ENCODE data around the gene AKT1.

Gene AKT1

GRCh38 chr14:104804481-104805325 is 9.2 kb upstream of the AKT1 start:
- no peak for TF ChIP-seq CTCF (IDR thresholded peaks at IDR 0.05; ENCODE audit: insufficient read depth, low read length, missing control alignments)
- POLR2A ChIA-PET, result no interaction called here
- CTCF ChIA-PET, result interaction anchor here (0.8 to 1.8 kb wide), 4 partner anchors 16 to 38 kb away, joined by 3 to 4 read pairs (median 3); no protein-coding TSS in a partner anchor
- no peak overlapping the region for H3K4me3 ChIP-seq (ENCODE audit: low read depth, low read length)
- DNase-seq (ENCODE audit: low read depth, low spot score), result no peak

DNA sequence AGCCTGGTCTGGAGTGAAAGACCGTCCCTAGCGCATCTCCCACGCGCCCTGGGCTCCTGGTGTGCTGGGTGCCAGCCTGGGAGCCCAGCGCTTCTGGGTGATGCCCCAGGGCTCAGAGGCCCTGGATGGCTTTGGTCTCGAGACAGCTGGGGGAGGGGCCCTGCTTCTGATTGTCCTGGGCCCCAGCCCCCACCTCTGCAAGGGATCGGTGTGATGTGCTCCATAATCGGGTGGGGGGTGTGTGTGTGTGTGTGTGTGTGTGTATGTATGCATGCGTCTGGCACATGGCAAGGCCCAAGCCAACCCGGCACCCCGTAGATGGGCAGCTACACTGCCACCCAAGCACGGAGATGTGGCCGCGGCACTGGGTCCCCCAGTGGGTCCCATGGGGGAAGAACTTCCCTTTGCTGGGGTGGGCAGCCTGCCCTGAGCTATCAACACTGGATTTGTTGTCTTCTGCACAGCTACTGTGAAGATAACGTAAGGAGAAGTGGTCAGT is 8.4 kb upstream of the AKT1 start:
- H3K4me3 ChIP-seq (ENCODE audit: low read depth, low read length), result no peak overlapping the region
- no peak for TF ChIP-seq CTCF (IDR thresholded peaks at IDR 0.05; ENCODE audit: insufficient read depth, low read length, missing control alignments)
- POLR2A ChIA-PET, result no interaction called here
- CTCF ChIA-PET, result interaction anchor here (0.8 to 1.5 kb wide), 2 partner anchors 33 to 37 kb away, joined by 3 read pairs; no protein-coding TSS in a partner anchor
- no peak for DNase-seq (ENCODE audit: low read depth, low spot score)

GRCh38 chr14:104803280-104803911 is 7.8 kb upstream of the AKT1 start:
- POLR2A ChIA-PET, result no interaction called here
- no peak for TF ChIP-seq CTCF (IDR thresholded peaks at IDR 0.05; ENCODE audit: insufficient read depth, low read length, missing control alignments)
- CTCF ChIA-PET, result interaction anchor here (1.5 kb wide), 1 partner anchor 36 kb away, joined by 3 read pairs; no protein-coding TSS in a partner anchor
- DNase-seq (ENCODE audit: low read depth, low spot score), result no peak
- no peak overlapping the region for H3K4me3 ChIP-seq (ENCODE audit: low read depth, low read length)

DNA sequence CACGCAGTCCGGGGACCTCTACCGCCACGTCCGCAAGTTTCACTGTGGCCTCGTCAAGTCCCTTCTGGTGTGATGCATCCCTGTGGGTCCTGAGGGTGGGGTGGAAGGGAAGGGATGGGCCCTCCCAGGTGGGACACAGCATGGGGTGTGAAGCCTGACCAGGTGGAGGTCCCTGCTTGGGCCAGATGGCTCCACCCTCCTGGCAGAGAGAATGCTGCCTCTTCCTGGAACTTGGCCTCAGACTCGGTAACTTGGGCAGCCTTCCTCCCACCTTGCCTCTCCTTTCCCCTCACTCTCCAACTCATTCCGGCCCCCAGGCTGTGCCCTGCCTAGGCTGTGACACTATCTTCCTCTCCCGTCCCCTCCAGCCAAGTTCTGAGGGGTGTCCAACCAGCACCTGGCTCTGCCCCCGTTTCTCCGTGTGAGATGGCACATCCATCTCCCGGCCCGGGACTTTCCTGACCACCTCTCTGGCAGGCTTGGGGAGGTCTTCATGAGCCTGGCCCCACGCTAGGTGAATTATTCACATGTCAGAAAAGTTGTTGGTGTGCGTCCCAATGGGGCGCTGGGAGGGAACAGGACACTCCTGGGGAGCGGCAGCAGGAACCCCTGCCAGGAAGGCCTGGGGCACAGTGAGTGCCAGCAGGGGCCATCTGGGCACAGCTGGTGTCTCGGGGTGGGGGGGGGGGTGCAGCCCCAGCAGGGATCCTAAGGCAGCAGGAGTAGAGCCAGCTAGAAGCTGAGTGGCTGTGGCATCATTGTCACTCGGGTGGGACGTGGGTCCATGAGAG is 7.0 kb upstream of the AKT1 start:
- no peak for TF ChIP-seq CTCF (IDR thresholded peaks at IDR 0.05; ENCODE audit: insufficient read depth, low read length, missing control alignments)
- H3K4me3 ChIP-seq (ENCODE audit: low read depth, low read length), result no peak overlapping the region; the same call in 1 of the 2 replicates
- DNase-seq (ENCODE audit: low read depth, low spot score), result no peak
- POLR2A ChIA-PET, result no interaction called here
- CTCF ChIA-PET, result interaction anchor here (1.0 to 5.0 kb wide), 4 partner anchors 11 to 34 kb away, joined by 3 to 18 read pairs (median 6); no protein-coding TSS in a partner anchor

DNA sequence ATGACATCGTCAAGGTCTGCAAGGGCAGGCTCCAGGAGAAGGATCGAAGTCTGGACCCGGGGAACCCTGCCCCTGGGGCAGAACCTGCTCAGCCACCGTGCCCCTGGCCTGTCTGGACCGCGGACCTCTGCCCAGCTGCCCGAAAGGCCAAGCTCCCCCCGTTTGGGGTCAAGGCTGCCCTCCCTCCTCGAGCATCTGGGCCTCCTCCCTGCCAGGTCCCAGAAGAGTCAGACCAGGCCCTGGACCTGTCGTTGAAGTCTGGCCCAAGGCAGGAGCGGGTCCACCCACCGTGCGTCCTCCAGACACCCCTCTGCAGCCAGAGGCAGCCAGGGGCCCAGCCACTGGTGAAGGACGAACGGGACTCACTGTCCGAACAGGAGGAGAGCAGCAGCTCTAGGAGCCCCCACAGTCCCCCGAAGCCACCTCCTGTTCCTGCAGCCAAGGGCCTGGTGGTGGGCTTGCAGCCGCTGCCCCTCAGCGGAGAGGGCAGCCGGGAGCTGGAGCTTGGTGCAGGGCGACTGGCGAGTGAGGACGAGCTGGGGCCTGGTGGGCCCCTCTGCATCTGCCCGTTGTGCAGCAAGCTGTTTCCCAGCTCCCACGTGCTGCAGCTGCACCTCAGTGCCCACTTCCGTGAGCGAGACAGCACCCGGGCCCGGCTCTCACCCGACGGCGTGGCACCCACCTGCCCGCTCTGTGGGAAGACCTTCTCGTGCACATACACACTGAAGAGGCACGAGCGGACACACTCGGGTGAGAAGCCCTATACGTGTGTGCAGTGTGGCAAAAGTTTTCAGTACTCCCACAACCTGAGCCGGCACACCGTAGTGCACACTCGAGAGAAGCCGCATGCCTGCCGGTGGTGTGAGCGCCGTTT is 6.2 kb upstream of the AKT1 start:
- CTCF ChIA-PET, result interaction anchor here (1.0 to 5.0 kb wide), 6 partner anchors 10 to 33 kb away, joined by 3 to 18 read pairs (median 5); no protein-coding TSS in a partner anchor
- POLR2A ChIA-PET, result no interaction called here
- H3K4me3 ChIP-seq (ENCODE audit: low read depth, low read length), result peak overlapping the region; percentile 64
- TF ChIP-seq CTCF (IDR thresholded peaks at IDR 0.05; ENCODE audit: insufficient read depth, low read length, missing control alignments), result no peak
- no peak for DNase-seq (ENCODE audit: low read depth, low spot score)

Data from AG04449 (cell line).